ENCODE results near the gene C3orf49. TPM values are rescaled to one million over a fixed set of nuclear protein-coding genes. Genes with fewer than 3 reads are reported as not detected.

Gene C3orf49
- total and polyA plus RNA-seq, 4 experiments from 2014 or later, result not detected

GRCh38 chr3:63862804-63863149 is 43.7 kb downstream of the C3orf49 start:
- no peaks in the 10 kb centered on the region for H3K27me3 Mint-ChIP-seq
- Histone ChIP-seq H3K9me3 (ENCODE audit: control insufficient read depth in 1 of 2, low read length in 2 of 2) (no peaks in the 10 kb centered on the region), H3K27me3 (ENCODE audit: insufficient read depth, low read length) (no peaks in the 10 kb centered on the region), H3K4me3 (ENCODE audit: low read length in 2 of 2) (peak overlapping the region; percentile 34 to 71), H3K27ac (ENCODE audit: low read depth, low read length) (peak overlapping the region; percentile 76), H3K36me3 (ENCODE audit: insufficient read depth, low read length) (no peaks in the 10 kb centered on the region), H3K4me1 (ENCODE audit: insufficient read depth, low read length) (peaks cover 35% of the 10 kb centered on the region)
- ChIA-PET POLR2A (ENCODE audit: partially characterized antibody) (interaction anchor here (3.7 kb wide), 1 partner anchor 49 kb away, joined by 28 read pairs; the partner anchor contains the start of gene SCAANT1), CTCF (ENCODE audit: partially characterized antibody) (no interaction called here)
- peak overlapping the region; percentile 76 to 93 (median 87) for H3K27ac Mint-ChIP-seq
- DNase-seq, result no peak
- H3K36me3 Mint-ChIP-seq, result peaks cover 3 to 23% of the 10 kb centered on the region in 2 donors
- intact Hi-C loops (cut with micrococcal nuclease), result loop anchor here (1.0 to 10.0 kb wide), 3 partner anchors 50 to 162 kb away; partner anchors contain the start of genes PSMD6 and SCAANT1
- H3K4me1 Mint-ChIP-seq, result peaks cover 48 to 67% (median 58%) of the 10 kb centered on the region in 4 donors
- H3K9me3 Mint-ChIP-seq, result no peaks in the 10 kb centered on the region
- peak overlapping the region; percentile 55 to 94 (median 88) for H3K4me3 Mint-ChIP-seq

DNA sequence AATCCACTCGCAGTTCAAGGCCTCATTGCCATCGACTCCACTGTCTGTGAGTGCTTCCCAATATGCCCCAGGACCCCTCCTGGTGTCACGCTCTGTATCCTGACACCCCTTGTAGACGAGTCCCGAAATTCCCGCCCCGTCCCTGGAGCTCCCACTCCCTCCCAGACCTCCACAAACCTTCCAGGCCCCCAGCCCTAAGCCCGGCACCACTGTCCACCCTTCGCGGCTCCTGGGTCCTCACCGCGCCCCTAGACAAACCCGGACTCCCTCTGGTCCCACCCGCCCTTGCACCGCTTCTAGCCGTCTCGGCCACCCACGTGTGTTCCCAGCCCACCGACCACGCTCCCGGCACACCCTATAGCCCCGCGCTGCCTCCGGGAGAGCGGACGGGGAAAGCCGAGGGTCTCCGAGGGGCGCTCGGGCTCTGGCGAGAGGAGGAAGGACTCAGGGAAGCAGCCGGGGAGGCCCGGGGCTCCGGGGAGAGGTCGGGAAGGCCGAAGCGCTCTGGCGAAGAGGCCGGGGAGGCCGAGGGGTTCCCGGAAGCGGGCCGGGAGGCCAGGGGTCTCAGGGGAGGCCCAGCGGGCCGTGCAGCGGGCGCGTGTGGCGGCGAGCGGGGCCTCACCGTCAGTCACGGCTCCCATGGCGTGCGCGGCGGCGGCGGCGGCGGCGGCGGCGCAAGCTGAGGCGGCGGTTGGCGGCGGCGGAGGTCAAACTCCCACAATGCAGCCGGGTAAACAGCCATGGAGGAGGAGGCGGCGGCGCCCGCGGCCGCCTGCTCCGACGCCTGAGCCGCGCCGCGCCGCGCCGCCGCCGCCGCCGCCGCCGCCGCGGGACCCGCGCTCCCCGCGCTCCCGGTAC is 44.3 kb downstream of the C3orf49 start, which contains the start of the genes ATXN7 and THOC7:
Gene ATXN7, plus strand, starts transcription at position 718 of the 858 bp plus-strand sequence. CDS start 48,732 bp downstream, outside the sequence.
Gene THOC7, minus strand, starts transcription at position 656 of the 858 bp plus-strand sequence. Its CDS starts 15 bp downstream, at position 641.
- H3K9me3 ChIP-seq (ENCODE audit: control insufficient read depth in 1 of 2, low read length in 2 of 2), result no peaks in the 10 kb centered on the region
- peak within 1 kb of the TSS; percentile 76 for H3K27ac ChIP-seq (ENCODE audit: low read depth, low read length)
- H3K36me3 Mint-ChIP-seq, result peaks cover 3 to 24% of the 10 kb centered on the region in 2 donors
- H3K4me3 Mint-ChIP-seq, result peak within 1 kb of the TSS; percentile 91 to 97 (median 94)
- H3K27ac Mint-ChIP-seq, result peak within 1 kb of the TSS; percentile 83 to 94 (median 92)
- peaks cover 48 to 71% (median 57%) of the 10 kb centered on the region in 4 donors for H3K4me1 Mint-ChIP-seq
- no peaks in the 10 kb centered on the region for H3K27me3 Mint-ChIP-seq
- intact Hi-C loops (cut with micrococcal nuclease), result loop anchor here (1.0 to 10.0 kb wide), 3 partner anchors 49 to 161 kb away; partner anchors contain the start of genes PSMD6 and SCAANT1
- no peaks in the 10 kb centered on the region for H3K36me3 ChIP-seq (ENCODE audit: insufficient read depth, low read length)
- peak; percentile 65 to 80 (median 76) for DNase-seq
- no peaks in the 10 kb centered on the region for H3K27me3 ChIP-seq (ENCODE audit: insufficient read depth, low read length)
- POLR2A ChIA-PET (ENCODE audit: partially characterized antibody), result interaction anchor here (0.6 to 3.7 kb wide), 9 partner anchors 12 to 158 kb away, joined by 3 to 28 read pairs (median 3); partner anchors contain the start of gene SCAANT1
- H3K4me3 ChIP-seq (ENCODE audit: low read length in 2 of 2), result peak within 1 kb of the TSS; percentile 68 to 71
- CTCF ChIA-PET (ENCODE audit: partially characterized antibody), result no interaction called here
- no peaks in the 10 kb centered on the region for H3K9me3 Mint-ChIP-seq
- peaks cover 40% of the 10 kb centered on the region for H3K4me1 ChIP-seq (ENCODE audit: insufficient read depth, low read length)

DNA sequence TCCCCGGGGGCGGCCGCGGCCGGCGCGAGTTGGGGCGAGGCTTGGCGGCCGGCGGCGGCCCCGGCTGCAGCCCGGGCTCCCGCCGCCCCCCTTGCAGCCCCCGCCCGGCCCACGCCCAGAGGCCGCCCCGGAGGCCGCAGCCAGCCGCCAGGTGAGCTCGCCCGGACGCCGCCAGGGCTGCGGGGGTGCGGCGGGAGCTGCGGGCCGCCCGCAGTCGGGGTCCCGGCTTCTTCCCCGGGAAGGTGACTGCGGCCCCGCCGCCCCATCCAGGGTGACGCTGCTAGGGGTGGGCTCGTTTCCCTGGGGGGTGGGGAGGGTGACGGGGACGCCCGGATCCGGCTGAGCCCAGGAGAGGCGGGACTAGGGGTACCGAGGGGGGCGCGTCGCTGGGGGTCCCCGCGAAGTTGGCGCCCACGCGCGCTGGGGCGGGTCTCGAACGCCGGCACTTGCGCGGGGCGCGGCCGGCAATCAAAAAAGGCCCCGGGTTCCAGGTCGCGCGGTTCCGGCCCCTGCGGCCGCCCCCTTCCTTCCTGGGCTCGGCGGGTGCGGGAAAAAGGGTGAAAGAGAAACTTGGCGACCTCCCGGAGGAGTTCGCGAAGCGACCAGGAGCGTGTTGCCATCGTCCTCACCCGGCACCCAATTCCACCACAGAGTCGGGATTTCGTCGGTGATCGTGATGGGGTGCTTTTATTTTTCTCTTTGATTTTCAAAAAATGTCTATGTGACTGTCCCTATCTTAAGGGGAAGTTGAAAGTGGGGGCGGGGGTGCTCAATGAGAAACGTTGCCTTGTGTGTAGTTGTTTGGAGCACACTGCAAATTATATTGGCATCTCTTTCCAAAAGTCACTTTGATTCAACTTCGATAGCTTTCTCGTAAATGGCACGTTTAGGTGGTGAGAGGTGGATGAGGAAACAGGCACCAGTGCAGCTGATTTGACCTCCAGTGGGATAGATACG is 45.2 kb downstream of the C3orf49 start:
- H3K9me3 Mint-ChIP-seq, result no peaks in the 10 kb centered on the region
- no peaks in the 10 kb centered on the region for H3K9me3 ChIP-seq (ENCODE audit: control insufficient read depth in 1 of 2, low read length in 2 of 2)
- peak overlapping the region; percentile 83 to 94 (median 92) for H3K27ac Mint-ChIP-seq
- H3K27me3 ChIP-seq (ENCODE audit: insufficient read depth, low read length), result no peaks in the 10 kb centered on the region
- H3K4me3 ChIP-seq (ENCODE audit: low read length in 2 of 2), result peak overlapping the region; percentile 56 to 68
- POLR2A ChIA-PET (ENCODE audit: partially characterized antibody), result interaction anchor here (0.6 to 3.7 kb wide), 10 partner anchors 11 to 157 kb away, joined by 3 to 28 read pairs (median 3); partner anchors contain the start of gene SCAANT1
- peaks cover 46 to 74% (median 57%) of the 10 kb centered on the region in 4 donors for H3K4me1 Mint-ChIP-seq
- intact Hi-C loops (cut with micrococcal nuclease), result loop anchor here (5.0 to 10.0 kb wide), 2 partner anchors 113 to 161 kb away; partner anchors contain the start of gene PSMD6
- peak; percentile 24 to 58 (median 36) for DNase-seq
- peaks cover 3 to 24% of the 10 kb centered on the region in 2 donors for H3K36me3 Mint-ChIP-seq
- CTCF ChIA-PET (ENCODE audit: partially characterized antibody), result no interaction called here
- no peaks in the 10 kb centered on the region for H3K36me3 ChIP-seq (ENCODE audit: insufficient read depth, low read length)
- H3K4me1 ChIP-seq (ENCODE audit: insufficient read depth, low read length), result peaks cover 45% of the 10 kb centered on the region
- peak overlapping the region; percentile 71 for H3K27ac ChIP-seq (ENCODE audit: low read depth, low read length)
- H3K27me3 Mint-ChIP-seq, result no peaks in the 10 kb centered on the region
- peak overlapping the region; percentile 85 to 97 (median 94) for H3K4me3 Mint-ChIP-seq

DNA sequence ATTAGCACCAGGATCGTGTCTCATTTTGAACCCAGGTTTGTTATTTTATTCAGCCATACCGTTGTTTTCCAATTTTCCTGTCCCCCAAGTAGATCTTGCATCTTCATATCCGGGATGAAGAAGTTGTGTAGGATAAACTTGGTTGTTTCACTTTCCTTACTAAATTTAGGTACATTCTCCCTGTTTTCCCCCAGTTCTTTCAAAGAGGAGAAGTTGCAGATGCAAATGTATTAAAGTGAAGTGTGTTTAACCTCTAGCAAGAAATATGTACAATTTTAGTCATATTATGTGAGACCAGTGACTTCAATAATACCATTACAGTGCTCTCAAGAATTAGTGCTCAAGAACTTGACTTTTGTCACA is 45.8 kb downstream of the C3orf49 start:
- Histone ChIP-seq H3K36me3 (ENCODE audit: insufficient read depth, low read length) (no peaks in the 10 kb centered on the region), H3K4me1 (ENCODE audit: insufficient read depth, low read length) (peaks cover 49% of the 10 kb centered on the region), H3K27me3 (ENCODE audit: insufficient read depth, low read length) (no peaks in the 10 kb centered on the region), H3K9me3 (ENCODE audit: control insufficient read depth in 1 of 2, low read length in 2 of 2) (no peaks in the 10 kb centered on the region), H3K4me3 (ENCODE audit: low read length in 2 of 2) (peak overlapping the region; percentile 56 to 68), H3K27ac (ENCODE audit: low read depth, low read length) (peak overlapping the region; percentile 71)
- peak overlapping the region; percentile 85 to 97 (median 94) for H3K4me3 Mint-ChIP-seq
- peaks cover 44 to 76% (median 58%) of the 10 kb centered on the region in 4 donors for H3K4me1 Mint-ChIP-seq
- ChIA-PET CTCF (ENCODE audit: partially characterized antibody) (no interaction called here), POLR2A (ENCODE audit: partially characterized antibody) (interaction anchor here (0.6 to 3.7 kb wide), 4 partner anchors 12 to 103 kb away, joined by 3 to 28 read pairs (median 3); partner anchors contain the start of gene SCAANT1)
- no peaks in the 10 kb centered on the region for H3K9me3 Mint-ChIP-seq
- H3K36me3 Mint-ChIP-seq, result peaks cover 3 to 26% of the 10 kb centered on the region in 2 donors
- intact Hi-C loops (cut with micrococcal nuclease), result loop anchor here (5.0 to 10.0 kb wide), 2 partner anchors 112 to 160 kb away; partner anchors contain the start of gene PSMD6
- H3K27me3 Mint-ChIP-seq, result no peaks in the 10 kb centered on the region
- H3K27ac Mint-ChIP-seq, result peak overlapping the region; percentile 83 to 94 (median 92)
- DNase-seq, result no peak

- no peak overlapping the region for H3K4me3 Mint-ChIP-seq
- Histone ChIP-seq H3K9me3 (ENCODE audit: control insufficient read depth in 1 of 2, low read length in 2 of 2) (no peaks in the 10 kb centered on the region), H3K27ac (ENCODE audit: low read depth, low read length) (no peak overlapping the region), H3K27me3 (ENCODE audit: insufficient read depth, low read length) (no peaks in the 10 kb centered on the region), H3K4me3 (ENCODE audit: low read length in 2 of 2) (no peak overlapping the region), H3K4me1 (ENCODE audit: insufficient read depth, low read length) (peaks cover 53% of the 10 kb centered on the region), H3K36me3 (ENCODE audit: insufficient read depth, low read length) (no peaks in the 10 kb centered on the region)
- POLR2A ChIA-PET (ENCODE audit: partially characterized antibody), result interaction anchor here (1.8 kb wide), 1 partner anchor 45 kb away, joined by 5 read pairs; the partner anchor contains the start of gene SCAANT1
- peaks cover 3 to 26% of the 10 kb centered on the region in 2 donors for H3K36me3 Mint-ChIP-seq
- H3K4me1 Mint-ChIP-seq, result peaks cover 35 to 68% (median 55%) of the 10 kb centered on the region in 4 donors
- intact Hi-C loops (cut with micrococcal nuclease), result loop anchor here (10.0 kb wide), 1 partner anchor 158 kb away; the partner anchor contains the start of gene PSMD6
- H3K9me3 Mint-ChIP-seq, result no peaks in the 10 kb centered on the region
- DNase-seq, result no peak
- H3K27me3 Mint-ChIP-seq, result no peaks in the 10 kb centered on the region
- CTCF ChIA-PET (ENCODE audit: partially characterized antibody), result no interaction called here
- H3K27ac Mint-ChIP-seq, result peak overlapping the region in 2 of 7 donors; percentile 38 to 70
Observed at GRCh38 chr3:63867225-63867624, 48.1 kb downstream of the C3orf49 start.

DNA sequence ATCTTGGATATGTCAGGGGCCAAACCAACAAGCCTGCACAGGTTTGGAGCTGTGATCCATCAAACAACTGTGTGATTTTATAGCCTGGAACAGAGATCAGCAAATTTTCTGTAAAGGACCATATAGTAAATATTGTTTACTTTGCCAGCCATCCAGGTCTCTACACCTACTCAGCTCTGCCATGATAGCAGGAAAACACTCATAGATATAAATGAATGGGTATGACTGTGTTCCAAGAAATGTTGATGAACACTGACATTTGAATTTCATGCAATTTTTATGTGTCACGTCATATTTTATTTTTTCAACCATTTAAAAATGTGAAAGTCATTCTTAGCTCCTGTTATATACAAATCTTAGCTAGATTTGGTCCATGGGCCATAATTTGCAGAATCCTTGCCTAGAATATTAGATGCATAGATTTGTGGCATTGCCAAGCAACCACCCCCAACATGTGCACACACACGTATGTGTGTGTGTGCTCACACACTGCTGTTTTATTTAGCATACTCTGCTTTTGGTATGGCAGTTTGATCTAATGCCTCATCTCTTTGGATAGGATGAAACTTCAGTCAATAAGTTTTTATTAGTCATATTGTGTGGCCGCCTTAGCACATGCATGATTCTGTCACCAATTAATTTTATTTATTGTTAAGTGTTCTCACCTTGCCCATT is 51.0 kb downstream of the C3orf49 start:
- no peaks in the 10 kb centered on the region for H3K27me3 Mint-ChIP-seq
- intact Hi-C loops (cut with micrococcal nuclease), result loop anchor here (10.0 kb wide), 1 partner anchor 155 kb away; the partner anchor contains the start of gene PSMD6

More for the DNA sequence above, 51.0 kb downstream of the C3orf49 start:
- H3K36me3 ChIP-seq (ENCODE audit: insufficient read depth, low read length), result no peaks in the 10 kb centered on the region
- H3K27me3 ChIP-seq (ENCODE audit: insufficient read depth, low read length), result no peaks in the 10 kb centered on the region
- H3K36me3 Mint-ChIP-seq, result peaks cover 3 to 16% of the 10 kb centered on the region in 2 donors
- H3K4me1 Mint-ChIP-seq, result peaks cover 34 to 76% (median 59%) of the 10 kb centered on the region in 4 donors
- no peaks in the 10 kb centered on the region for H3K9me3 ChIP-seq (ENCODE audit: control insufficient read depth in 1 of 2, low read length in 2 of 2)
- H3K27ac Mint-ChIP-seq, result no peak overlapping the region
- ChIA-PET CTCF (ENCODE audit: partially characterized antibody) (interaction anchor here (1.0 to 1.4 kb wide), 3 partner anchors 14 to 520 kb away, joined by 3 to 4 read pairs (median 4); partner anchors contain the start of gene PSMD6), POLR2A (ENCODE audit: partially characterized antibody) (no interaction called here)
- H3K27ac ChIP-seq (ENCODE audit: low read depth, low read length), result no peak overlapping the region
- no peaks in the 10 kb centered on the region for H3K9me3 Mint-ChIP-seq
- H3K4me3 Mint-ChIP-seq, result no peak overlapping the region
- no peak for DNase-seq
- H3K4me1 ChIP-seq (ENCODE audit: insufficient read depth, low read length), result peaks cover 48% of the 10 kb centered on the region
- no peak overlapping the region for H3K4me3 ChIP-seq (ENCODE audit: low read length in 2 of 2)

Measured in CD4-positive, alpha-beta memory T cell (primary cell).